Ramos (cell line): ENCODE data around the gene KDM2A.

Experiments used
- in situ Hi-C: fragments of 300-500 bp; cut with MboI; formaldehyde crosslinking; loops from one replicate; pipeline ENCODE4 v1.14.3; 2022; ENCODE audit warnings: low sequenced_read_pairs; ENCODE audit not compliant: unreplicated experiment

Gene KDM2A

DNA sequence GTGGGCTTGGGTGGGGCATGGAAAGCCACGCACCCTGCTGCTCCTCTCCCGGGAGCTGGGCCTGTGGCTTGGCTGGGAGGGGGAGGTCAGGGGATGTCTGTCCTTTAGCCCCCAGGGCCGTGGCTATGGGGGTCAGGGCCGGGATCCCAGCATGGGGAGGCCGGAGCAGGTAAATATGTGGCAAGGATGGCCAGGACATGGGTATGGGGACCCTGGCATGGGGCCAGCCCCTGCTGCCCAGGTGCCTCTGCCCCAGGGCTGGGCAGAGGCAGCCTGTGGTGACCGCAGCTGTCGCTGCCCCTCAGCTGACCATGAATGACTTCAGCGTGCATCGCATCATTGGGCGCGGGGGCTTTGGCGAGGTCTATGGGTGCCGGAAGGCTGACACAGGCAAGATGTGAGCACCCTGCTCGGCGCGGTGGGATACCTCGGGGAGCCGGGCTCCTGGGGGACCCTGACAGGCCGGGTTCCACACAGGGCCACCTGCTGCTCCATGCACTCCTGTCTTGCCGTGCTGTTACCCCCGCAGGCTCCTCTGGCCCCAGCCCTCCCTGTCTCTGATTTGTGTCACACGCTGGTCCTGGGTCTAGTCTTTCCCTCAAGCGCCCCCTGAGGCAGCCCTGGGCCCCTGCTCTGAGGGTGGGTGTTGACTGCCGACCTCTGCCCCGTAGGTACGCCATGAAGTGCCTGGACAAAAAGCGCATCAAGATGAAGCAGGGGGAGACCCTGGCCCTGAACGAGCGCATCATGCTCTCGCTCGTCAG is 161.9 kb downstream of the KDM2A start:
- in situ Hi-C loops, result loop anchor here (10.0 kb wide), 1 partner anchor 204 kb away; the partner anchor contains the start of gene AIP

DNA sequence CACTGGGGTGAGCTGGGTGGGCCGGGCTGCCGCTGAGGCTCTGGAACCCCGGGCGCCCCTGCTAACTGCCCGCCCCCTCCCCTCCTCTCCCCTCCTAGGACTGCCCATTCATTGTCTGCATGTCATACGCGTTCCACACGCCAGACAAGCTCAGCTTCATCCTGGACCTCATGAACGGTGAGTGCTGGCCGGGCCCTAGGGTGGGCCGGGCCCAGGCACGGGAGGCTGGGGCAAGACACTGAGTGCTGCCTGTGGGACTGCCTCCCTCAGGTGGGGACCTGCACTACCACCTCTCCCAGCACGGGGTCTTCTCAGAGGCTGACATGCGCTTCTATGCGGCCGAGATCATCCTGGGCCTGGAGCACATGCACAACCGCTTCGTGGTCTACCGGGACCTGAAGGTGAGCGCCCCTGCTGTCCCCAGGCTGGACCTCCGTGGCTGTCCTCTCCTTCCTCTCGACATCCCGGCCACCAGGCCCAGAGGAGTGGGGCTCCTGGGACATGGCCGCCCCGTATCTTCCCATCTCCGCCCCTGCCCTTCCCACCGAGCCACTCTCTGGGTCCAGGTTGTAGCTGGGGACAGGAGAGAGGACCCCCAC is 162.6 kb downstream of the KDM2A start:
- in situ Hi-C loops, result loop anchor here (10.0 kb wide), 1 partner anchor 203 kb away; the partner anchor contains the start of gene AIP

DNA sequence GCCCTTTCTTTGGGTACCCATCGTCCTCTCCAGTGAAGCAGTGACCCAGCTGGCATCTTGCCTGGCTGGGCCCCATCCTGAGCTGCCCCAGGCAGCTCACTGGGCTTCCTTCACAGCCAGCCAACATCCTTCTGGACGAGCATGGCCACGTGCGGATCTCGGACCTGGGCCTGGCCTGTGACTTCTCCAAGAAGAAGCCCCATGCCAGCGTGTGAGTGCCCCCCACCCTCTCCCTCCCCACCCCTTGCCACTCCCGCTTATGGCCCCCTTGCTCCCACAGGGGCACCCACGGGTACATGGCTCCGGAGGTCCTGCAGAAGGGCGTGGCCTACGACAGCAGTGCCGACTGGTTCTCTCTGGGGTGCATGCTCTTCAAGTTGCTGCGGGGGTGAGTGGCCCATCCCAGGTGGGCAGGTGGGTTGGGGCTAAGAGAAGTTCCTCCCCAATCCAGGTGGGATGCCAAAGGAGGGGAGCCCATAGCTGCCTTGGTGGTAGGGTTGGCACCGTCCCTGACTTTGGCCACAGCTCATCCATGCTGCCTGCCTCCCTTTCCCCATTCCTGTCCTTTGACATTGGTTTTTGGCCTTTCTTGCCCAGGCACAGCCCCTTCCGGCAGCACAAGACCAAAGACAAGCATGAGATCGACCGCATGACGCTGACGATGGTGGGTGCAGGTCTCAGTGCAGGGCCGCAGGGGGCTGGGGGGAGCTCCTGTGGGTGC is 163.3 kb downstream of the KDM2A start:
- in situ Hi-C loops, result loop anchor here (10.0 kb wide), 1 partner anchor 202 kb away; the partner anchor contains the start of gene AIP

DNA sequence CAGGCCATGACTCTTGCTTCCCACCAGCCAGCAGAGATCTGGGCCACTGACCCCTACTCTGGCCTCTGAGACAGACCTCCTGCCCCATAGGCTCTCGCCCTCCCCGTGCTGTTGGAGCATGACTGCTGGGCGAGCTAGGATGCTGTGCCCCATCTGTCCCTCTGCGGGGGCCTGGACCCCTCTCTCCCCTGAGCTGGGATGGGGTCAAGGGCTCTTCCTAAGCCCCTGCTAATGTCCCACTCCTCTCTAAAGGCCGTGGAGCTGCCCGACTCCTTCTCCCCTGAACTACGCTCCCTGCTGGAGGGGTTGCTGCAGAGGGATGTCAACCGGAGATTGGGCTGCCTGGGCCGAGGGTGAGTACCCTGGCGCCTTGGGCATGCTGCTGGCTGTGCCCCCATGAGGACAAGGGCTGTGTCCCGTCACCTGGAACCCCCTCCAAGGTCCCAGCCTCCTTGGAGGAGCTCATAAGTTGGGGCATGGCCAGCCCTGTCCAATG is 163.9 kb downstream of the KDM2A start:
- in situ Hi-C loops, result loop anchor here (10.0 kb wide), 1 partner anchor 202 kb away; the partner anchor contains the start of gene AIP

DNA sequence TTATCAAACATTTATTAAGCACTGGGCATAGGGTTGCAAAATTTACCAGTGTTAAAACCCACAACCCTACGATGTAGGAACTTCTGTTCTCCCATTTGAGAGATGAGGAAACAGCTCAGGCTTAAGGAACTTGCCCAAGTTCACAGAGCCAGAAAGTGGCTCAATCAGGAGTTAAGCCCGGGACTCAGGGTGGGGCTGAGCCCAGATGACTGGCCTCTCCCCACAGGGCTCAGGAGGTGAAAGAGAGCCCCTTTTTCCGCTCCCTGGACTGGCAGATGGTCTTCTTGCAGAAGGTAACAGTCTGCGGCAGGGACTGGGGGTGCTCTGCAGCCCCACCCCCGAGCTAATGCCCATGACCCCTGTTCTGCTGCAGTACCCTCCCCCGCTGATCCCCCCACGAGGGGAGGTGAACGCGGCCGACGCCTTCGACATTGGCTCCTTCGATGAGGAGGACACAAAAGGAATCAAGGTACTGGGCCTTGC is 164.5 kb downstream of the KDM2A start:
- in situ Hi-C loops, result loop anchor here (10.0 kb wide), 1 partner anchor 201 kb away; the partner anchor contains the start of gene AIP

DNA sequence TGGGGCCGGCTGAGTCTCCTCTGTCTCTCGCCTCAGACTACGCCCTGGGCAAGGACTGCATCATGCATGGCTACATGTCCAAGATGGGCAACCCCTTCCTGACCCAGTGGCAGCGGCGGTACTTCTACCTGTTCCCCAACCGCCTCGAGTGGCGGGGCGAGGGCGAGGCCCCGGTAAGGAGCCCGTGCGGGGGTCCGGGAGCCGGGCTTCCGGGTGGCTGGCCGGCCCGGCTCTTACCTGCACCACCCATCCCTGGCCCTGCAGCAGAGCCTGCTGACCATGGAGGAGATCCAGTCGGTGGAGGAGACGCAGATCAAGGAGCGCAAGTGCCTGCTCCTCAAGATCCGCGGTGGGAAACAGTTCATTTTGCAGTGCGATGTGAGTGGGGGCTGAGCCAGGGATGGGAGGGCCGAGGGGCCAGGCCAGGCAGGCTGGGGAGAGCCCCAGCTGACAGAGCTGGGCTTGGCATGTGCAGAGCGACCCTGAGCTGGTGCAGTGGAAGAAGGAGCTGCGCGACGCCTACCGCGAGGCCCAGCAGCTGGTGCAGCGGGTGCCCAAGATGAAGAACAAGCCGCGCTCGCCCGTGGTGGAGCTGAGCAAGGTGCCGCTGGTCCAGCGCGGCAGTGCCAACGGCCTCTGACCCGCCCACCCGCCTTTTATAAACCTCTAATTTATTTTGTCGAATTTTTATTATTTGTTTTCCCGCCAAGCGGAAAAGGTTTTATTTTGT is 165.9 kb downstream of the KDM2A start:
- in situ Hi-C loops, result loop anchor here (10.0 kb wide), 1 partner anchor 200 kb away; the partner anchor contains the start of gene AIP

DNA sequence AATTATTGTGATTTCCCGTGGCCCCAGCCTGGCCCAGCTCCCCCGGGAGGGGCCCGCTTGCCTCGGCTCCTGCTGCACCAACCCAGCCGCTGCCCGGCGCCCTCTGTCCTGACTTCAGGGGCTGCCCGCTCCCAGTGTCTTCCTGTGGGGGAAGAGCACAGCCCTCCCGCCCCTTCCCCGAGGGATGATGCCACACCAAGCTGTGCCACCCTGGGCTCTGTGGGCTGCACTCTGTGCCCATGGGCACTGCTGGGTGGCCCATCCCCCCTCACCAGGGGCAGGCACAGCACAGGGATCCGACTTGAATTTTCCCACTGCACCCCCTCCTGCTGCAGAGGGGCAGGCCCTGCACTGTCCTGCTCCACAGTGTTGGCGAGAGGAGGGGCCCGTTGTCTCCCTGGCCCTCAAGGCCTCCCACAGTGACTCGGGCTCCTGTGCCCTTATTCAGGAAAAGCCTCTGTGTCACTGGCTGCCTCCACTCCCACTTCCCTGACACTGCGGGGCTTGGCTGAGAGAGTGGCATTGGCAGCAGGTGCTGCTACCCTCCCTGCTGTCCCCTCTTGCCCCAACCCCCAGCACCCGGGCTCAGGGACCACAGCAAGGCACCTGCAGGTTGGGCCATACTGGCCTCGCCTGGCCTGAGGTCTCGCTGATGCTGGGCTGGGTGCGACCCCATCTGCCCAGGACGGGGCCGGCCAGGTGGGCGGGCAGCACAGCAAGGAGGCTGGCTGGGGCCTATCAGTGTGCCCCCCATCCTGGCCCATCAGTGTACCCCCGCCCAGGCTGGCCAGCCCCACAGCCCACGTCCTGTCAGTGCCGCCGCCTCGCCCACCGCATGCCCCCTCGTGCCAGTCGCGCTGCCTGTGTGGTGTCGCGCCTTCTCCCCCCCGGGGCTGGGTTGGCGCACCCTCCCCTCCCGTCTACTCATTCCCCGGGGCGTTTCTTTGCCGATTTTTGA is 166.8 kb downstream of the KDM2A start:
- in situ Hi-C loops, result loop anchor here (10.0 kb wide), 1 partner anchor 199 kb away; the partner anchor contains the start of gene AIP

DNA sequence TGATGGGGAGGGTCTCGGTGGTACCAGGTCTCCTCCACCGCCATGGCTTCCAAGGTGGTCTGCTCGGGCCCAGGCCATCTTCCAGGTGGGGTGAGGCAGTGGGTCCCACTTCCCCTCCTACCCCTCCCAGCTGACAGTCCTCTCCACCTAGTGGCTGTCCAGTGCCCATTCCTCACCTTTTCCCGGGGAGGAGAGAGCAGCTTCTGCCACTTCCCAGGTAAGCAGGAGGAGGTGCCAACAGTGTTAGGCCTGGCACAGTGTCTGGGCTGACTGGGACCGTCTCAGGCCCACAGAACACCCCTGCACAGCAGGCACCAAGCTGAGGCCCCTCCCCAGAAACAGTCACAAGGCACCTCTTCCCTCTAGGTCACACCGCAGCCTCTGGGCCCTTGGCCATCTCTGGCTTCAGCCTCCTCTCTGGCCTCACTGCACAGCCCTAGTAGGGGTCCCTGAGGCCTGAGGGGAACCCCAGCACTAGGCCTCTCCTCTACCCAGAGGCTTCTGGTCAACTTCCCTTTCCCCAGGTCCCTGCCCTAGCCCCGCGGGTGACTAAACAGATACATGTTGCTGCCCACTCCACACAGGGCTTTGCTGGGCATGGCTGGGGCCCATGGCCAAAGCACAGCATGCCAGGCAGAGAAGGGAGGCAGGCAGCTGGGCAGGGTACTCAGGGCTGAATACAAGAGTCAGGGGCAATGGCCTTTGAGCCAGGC is 167.7 kb downstream of the KDM2A start:
- in situ Hi-C loops, result loop anchor here (10.0 kb wide), 1 partner anchor 198 kb away; the partner anchor contains the start of gene AIP

DNA sequence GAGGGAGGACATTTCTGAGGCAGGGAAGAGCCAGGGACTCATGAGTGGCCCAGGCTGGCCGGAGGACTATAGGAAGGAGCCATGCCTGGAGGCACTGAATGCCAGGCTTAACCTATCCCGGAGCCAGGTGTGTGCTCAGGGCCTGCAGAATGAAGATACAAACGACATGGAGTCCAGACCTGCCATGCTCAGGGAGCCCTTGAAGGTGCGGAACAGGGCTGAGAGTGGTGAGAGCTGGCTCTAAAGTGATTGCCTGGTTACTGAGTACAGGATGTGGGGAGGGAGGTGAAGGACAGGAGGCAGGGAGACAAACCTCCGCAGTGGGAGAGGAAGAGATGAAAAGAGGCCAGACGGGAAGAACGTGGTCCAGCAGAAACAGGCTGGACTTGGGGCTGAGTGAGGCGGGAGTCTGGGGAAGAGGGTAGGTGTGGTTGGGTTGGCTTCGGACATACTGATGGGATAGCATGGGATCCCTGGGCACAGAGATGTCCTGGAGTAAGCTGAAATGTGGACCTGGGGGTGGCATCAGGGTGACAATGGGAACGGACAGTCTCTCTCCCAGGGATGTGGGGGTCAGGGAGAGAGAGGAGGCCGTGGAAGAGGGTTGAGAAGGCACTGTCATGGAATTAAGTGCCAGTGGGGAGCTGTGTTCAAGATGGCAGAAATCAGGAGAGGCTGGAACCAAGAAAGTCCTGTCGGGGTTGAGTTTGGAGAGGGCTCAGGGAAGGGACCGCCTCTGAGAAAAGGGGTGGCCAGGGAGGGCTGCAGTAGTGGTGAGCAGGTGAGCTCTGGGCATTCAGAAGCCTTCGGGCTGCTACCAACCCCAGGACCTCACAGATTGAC is 168.5 kb downstream of the KDM2A start:
- in situ Hi-C loops, result loop anchor here (10.0 kb wide), 1 partner anchor 197 kb away; the partner anchor contains the start of gene AIP

DNA sequence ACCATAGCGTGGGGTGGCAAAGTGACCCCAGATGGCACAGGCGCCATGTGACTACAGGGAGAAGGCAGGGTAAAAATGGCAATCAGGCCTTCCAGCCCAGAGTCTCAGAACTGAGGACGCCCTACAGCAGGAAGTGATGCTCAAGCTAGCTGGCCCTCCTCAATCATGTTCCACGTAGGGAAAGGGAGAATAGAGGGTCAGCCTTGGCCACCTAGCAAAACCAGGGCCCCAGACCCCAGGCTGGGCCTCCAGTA is 169.1 kb downstream of the KDM2A start:
- in situ Hi-C loops, result loop anchor here (10.0 kb wide), 1 partner anchor 197 kb away; the partner anchor contains the start of gene AIP

DNA sequence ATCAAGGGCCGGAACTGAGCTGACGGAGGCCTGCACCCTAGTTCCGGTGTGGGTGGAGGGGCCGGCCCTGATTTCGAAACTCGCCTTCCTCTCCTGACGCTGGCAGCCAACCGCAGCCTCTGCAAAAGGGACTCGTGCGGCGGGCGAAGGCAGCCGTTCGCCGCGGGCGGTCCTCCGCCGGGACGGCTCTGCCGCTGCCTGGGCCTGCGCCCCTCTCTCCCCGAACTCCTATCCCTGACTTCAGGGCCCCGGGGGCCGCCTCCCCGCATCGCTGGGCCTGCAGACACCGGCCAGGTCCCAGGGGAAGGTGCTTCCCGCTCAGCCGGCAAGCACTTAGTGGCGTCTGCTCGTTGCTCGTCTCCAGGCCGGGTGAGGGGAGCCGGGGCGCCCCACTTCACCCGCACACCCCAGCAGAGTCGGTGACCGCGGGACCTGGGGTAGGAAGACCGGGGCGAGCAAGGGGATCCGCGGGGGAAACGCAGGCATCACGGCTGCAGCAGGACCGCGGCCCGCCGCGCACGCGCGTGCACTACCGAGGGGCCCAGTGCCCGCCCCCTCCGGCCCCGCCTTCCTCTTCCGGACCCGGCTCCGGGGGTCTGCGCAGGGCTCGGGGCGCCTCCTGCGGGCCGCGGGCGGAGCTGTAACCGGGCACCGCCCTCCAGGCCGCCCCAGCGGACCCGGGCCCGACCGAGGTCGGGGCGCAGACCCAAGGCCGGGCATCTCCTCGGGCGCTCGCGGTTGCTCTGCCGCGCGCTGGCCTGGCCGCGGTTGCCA is 169.6 kb downstream of the KDM2A start:
- in situ Hi-C loops, result loop anchor here (10.0 kb wide), 1 partner anchor 196 kb away; the partner anchor contains the start of gene AIP

DNA sequence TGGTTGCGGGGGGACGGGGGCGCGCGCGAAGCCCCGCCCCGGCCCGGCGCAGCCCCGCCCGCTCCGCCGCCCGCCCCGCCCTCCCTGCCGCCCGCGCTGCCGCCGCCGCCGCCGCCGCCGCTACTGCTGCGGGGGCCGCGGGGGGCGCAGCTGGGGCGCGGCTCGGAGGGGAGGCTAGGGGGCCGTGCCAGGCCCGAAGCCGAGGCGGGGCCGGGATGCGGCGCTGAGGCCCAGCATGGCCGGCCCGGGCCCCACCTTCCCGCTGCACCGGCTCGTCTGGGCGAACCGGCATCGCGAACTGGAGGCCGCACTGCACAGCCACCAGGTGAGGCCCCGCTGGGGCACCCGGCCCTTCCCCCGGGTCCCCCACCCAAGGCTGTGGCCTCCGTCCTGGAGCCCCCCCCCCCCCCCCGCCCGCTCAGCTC is 170.2 kb downstream of the KDM2A start, which contains the start of gene ANKRD13D:
TSS of gene ANKRD13D (plus strand) at position 78 of the 425 bp plus-strand sequence. CDS start at position 236, 158 bp downstream.
- in situ Hi-C loops, result loop anchor here (10.0 kb wide), 1 partner anchor 196 kb away; the partner anchor contains the start of gene AIP

DNA sequence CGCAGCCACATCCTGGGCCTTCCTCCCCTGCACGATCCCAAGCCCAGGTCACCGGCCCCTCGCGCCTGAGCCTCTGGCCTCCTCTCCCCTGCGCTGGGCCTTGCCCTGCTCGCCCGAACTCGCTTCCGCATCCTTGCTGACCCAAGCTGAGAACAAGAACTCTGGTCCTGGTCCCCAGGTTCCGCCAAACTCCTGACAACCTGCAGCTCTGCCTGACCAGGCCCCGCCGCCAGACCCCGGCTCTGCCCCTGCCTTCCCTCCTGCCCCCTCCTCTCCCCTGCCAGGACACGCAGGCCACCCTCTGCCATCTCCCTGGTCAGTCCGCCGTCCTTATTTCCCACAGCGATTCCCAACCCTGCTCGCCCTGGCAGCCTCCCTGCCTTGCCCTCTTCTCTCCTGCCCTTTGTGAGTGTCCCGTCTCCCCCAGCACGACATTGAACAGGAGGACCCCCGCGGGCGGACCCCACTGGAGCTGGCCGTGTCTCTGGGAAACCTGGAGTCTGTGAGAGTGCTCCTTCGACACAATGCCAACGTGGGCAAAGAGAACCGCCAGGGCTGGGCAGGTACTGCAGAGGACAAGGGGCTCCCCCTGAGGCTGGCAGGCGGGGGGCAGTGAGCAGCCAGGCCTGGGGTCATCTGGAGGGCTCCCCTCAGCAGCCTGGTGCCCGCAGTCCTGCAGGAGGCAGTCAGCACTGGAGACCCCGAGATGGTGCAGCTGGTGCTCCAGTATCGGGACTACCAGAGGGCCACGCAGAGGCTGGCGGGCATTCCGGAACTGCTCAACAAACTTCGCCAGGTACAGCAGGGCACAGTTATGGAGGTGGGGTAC is 170.8 kb downstream of the KDM2A start:
- in situ Hi-C loops, result loop anchor here (10.0 kb wide), 1 partner anchor 195 kb away; the partner anchor contains the start of gene AIP

DNA sequence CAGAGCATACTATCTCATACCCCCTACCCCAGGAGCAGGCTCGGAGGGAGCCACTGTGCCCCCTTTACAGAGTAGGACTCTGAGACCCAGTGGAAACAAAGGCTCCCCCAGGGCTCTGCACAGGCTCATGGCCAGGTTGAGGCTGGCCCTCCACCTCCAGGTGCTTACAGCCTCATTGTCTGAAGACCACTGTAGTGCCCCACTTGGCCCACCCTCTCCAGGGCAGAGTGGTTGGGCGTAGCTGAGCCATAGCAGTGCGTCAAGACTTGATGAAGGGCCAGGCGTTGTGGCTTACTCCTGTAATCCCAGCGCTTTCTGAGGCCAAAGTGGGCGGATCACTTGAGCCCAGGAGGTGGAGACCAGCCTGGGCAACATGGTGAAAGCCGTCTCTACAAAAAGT is 171.7 kb downstream of the KDM2A start:
- in situ Hi-C loops, result no loop called here
